IMR-90 (cell line): Measurements from ENCODE around the gene TIMM9. TPM values are rescaled to one million over a fixed set of nuclear protein-coding genes. Genes with fewer than 3 reads are reported as not detected.

Experiments used
- ATAC-seq: fragments of 200-7000 bp; cut with Tn5 transposase; 2 replicates; pipeline ENCODE4 v1.9.1; 2020; ENCODE audit warnings: low read depth, mild to moderate bottlenecking, moderate library complexity
- BruUV-seq: library from RNA; stranded (reverse); fragments of 400-500 nt; replicated peaks from 2 replicates; lab custom pipeline; 2021; lab: Mats Ljungman, UMichigan
- CTCF ChIA-PET: fragments of 300-600 bp; formaldehyde crosslinking; extraction: SDS; loops from one replicate; lab custom pipeline; 2021; ENCODE audit warnings: antibody characterized with exemption; lab: Yijun Ruan, JAX
- POLR2A ChIA-PET: fragments of 300-600 bp; sonication (Branson Sonifier 250); formaldehyde crosslinking; loops from one replicate; lab custom pipeline; 2022; ENCODE audit warnings: antibody characterized with exemption; ENCODE audit not compliant: unreplicated experiment; lab: Charles Lee
- DNase-seq: peaks from one replicate; pipeline ENCODE4 v3.0.0; 2013
- H2AFZ ChIP-seq: replicated peaks from 2 replicates; pipeline ENCODE3; 2013; ENCODE audit warnings: low read length, mild to moderate bottlenecking; ENCODE audit not compliant: poor library complexity
- H2AK5ac ChIP-seq: 2 replicates; pipeline ENCODE4 v1.6.1; 2013; ENCODE audit warnings: low read depth, low read length, inconsistent platforms
- H2AK9ac ChIP-seq: replicated peaks from 2 replicates; pipeline ENCODE3; 2013; ENCODE audit warnings: mild to moderate bottlenecking, low read depth, low read length, moderate library complexity; ENCODE audit not compliant: poor library complexity
- H2BK120ac ChIP-seq: 2 replicates; pipeline ENCODE4 v1.6.1; 2013; ENCODE audit warnings: low read depth, low read length, inconsistent platforms
- H2BK15ac ChIP-seq: 3 replicates; pipeline ENCODE4 v1.6.1; 2013; ENCODE audit warnings: low read depth, low read length, inconsistent platforms
- H2BK20ac ChIP-seq: 2 replicates; pipeline ENCODE4 v1.6.1; 2013; ENCODE audit warnings: low read depth, mild to moderate bottlenecking, inconsistent platforms, low read length, moderate library complexity
- H2BK5ac ChIP-seq: 2 replicates; pipeline ENCODE4 v1.6.1; 2013; ENCODE audit warnings: mild to moderate bottlenecking, low read depth, low read length, inconsistent platforms; ENCODE audit not compliant: poor library complexity, severe bottlenecking
- H3K14ac ChIP-seq: replicated peaks from 2 replicates; pipeline ENCODE4 v1.6.1; 2013; ENCODE audit warnings: low read depth, low read length, inconsistent platforms
- H3K18ac ChIP-seq: 2 replicates; pipeline ENCODE4 v1.6.1; 2013; ENCODE audit warnings: low read depth, low read length, control low read depth
- H3K23ac ChIP-seq: 2 replicates; pipeline ENCODE4 v1.6.1; 2013; ENCODE audit warnings: low read depth, low read length, inconsistent platforms
- H3K27ac ChIP-seq: 2 replicates; pipeline ENCODE4 v1.5.1; 2013; ENCODE audit warnings: mild to moderate bottlenecking, control low read depth, low read length; ENCODE audit not compliant: insufficient read depth
- H3K27me3 ChIP-seq: 2 replicates; pipeline ENCODE4 v1.6.1; 2013; ENCODE audit warnings: low read length; ENCODE audit not compliant: control insufficient read depth, insufficient read depth
- H3K36me3 ChIP-seq: 2 replicates; pipeline ENCODE4 v1.6.1; 2013; ENCODE audit warnings: low read length, mixed read lengths; ENCODE audit not compliant: control insufficient read depth, insufficient read depth
- H3K4ac ChIP-seq: 2 replicates; pipeline ENCODE4 v1.6.1; 2013; ENCODE audit warnings: low read depth, low read length, inconsistent platforms
- H3K4me1 ChIP-seq: 2 replicates; pipeline ENCODE4 v1.6.1; 2013; ENCODE audit warnings: low read length, mixed read lengths; ENCODE audit not compliant: control insufficient read depth, insufficient read depth
- H3K4me2 ChIP-seq: 2 replicates; pipeline ENCODE4 v1.6.1; 2013; ENCODE audit warnings: low read depth, mild to moderate bottlenecking, control low read depth, low read length, moderate library complexity
- H3K4me3 ChIP-seq: 2 replicates; pipeline ENCODE4 v1.5.1; 2013; ENCODE audit warnings: low read depth, mild to moderate bottlenecking, control low read depth, low read length, moderate library complexity; ENCODE audit not compliant: insufficient read depth
- H3K56ac ChIP-seq: 2 replicates; pipeline ENCODE4 v1.6.1; 2013; ENCODE audit warnings: low read length, inconsistent platforms; ENCODE audit not compliant: insufficient read depth; ENCODE audit errors: extremely low read depth
- H3K79me1 ChIP-seq, 2 experiments: 2 replicates each; pipeline ENCODE4 v1.6.1; 2013; ENCODE audit warnings: low read length in 2 of 2, inconsistent platforms in 1 of 2, low read depth in 1 of 2
- H3K9ac ChIP-seq: 2 replicates; pipeline ENCODE4 v1.6.1; 2013; ENCODE audit warnings: low read depth, low read length, control low read depth
- H3K9me1 ChIP-seq: 2 replicates; pipeline ENCODE4 v1.6.1; 2013; ENCODE audit warnings: low read length, inconsistent platforms; ENCODE audit not compliant: insufficient read depth
- H3K9me3 ChIP-seq: 2 replicates; pipeline ENCODE4 v1.6.1; 2013; ENCODE audit warnings: low read length; ENCODE audit not compliant: control insufficient read depth, insufficient read depth
- H4K20me1 ChIP-seq: 2 replicates; pipeline ENCODE4 v1.6.1; 2013; ENCODE audit warnings: low read length, inconsistent platforms; ENCODE audit not compliant: insufficient read depth
- H4K5ac ChIP-seq: 2 replicates; pipeline ENCODE4 v1.6.1; 2013; ENCODE audit warnings: mild to moderate bottlenecking, low read depth, low read length, control low read depth
- H4K8ac ChIP-seq, 2 experiments: 2 replicates each; pipeline ENCODE4 v1.6.1; 2013; ENCODE audit warnings: low read depth in 2 of 2, low read length in 2 of 2, control low read depth in 1 of 2, inconsistent platforms in 1 of 2
- H4K91ac ChIP-seq: 2 replicates; pipeline ENCODE4 v1.6.1; 2013; ENCODE audit warnings: low read depth, low read length, inconsistent platforms; ENCODE audit not compliant: insufficient read depth
- CHD1 ChIP-seq: IDR thresholded peaks from 2 replicates; pipeline ENCODE4 v1.6.1; 2012; ENCODE audit warnings: low read depth, low read length, improper control_type of control experiment
- FOS ChIP-seq: fragments of 150-350 bp; IDR thresholded peaks from 2 replicates; pipeline ENCODE4 v1.6.1; 2016; ENCODE audit warnings: low read depth, low read length
- MAZ ChIP-seq: IDR thresholded peaks from 2 replicates; pipeline ENCODE4 v1.6.1; 2012; ENCODE audit warnings: low read depth, mild to moderate bottlenecking, low read length, improper control_type of control experiment, moderate library complexity, borderline replicate concordance
- WGBS, 2 experiments: methylation state at CpG; one replicate each; pipeline versions ENCODE4 v1.1.5 to v1.1.7; 2013; ENCODE audit warnings: missing lambda C conversion rate in 2 of 2; ENCODE audit not compliant: insufficient read length in 1 of 2; ENCODE audit errors: extremely low coverage in 2 of 2; 5-methylcytosine and 5-hydroxymethylcytosine counted together
- dilution Hi-C: fragments of 300-500 bp; cut with HindIII; formaldehyde crosslinking; loops from one replicate; pipeline ENCODE4 v1.14.3; 2018; ENCODE audit warnings: low sequenced_read_pairs; ENCODE audit not compliant: unreplicated experiment
- in situ Hi-C: fragments of 300-500 bp; cut with MboI; formaldehyde crosslinking; loops from 3 replicates; pipeline ENCODE4 v1.14.3; 2019; ENCODE audit warnings: low sequenced_read_pairs, inconsistent platforms, mixed read lengths
- intact Hi-C: fragments of 100-400 bp; cut with micrococcal nuclease; formaldehyde crosslinking; loops from 2 replicates; pipeline ENCODE4 v1.10.0; 2022
- polyA plus RNA-seq, 3 experiments: library from polyadenylated mRNA; depleted of rRNA; stranded (reverse); fragments of >200 nt; gene quantifications; 2 replicates each; pipeline ENCODE4 v1.2.3, GENCODE V29; 2012; ENCODE audit warnings: low replicate concordance in 1 of 3
- total RNA-seq: library from RNA; depleted of rRNA; stranded (reverse); fragments of >200 nt; gene quantifications from 2 replicates; pipeline ENCODE4 v1.2.3, GENCODE V29; 2012
- TF ChIP-seq, protein P1 (sequence below): fragments of 150-350 bp; IDR thresholded peaks from 2 replicates; pipeline ENCODE4 v1.6.1; 2016; ENCODE audit warnings: low read depth, mild to moderate bottlenecking, low read length, moderate library complexity, borderline replicate concordance

TIMM9 gene
- total and polyA plus RNA-seq, 2 of the 4 experiments (the other 2 are of a cell fraction), result 23.7 to 27.8 TPM

- peaks cover 8% of the 10 kb centered on the region for H3K36me3 ChIP-seq
- H3K4me3 ChIP-seq, result no peak overlapping the region
- H3K18ac ChIP-seq, result no peak overlapping the region
- H3K27me3 ChIP-seq, result no peaks in the 10 kb centered on the region
- intact Hi-C loops (no loop called here), in situ Hi-C loops (no loop called here), dilution Hi-C loops (no loop called here)
- H3K23ac ChIP-seq, result no peak overlapping the region
- no peak overlapping the region for H3K56ac ChIP-seq
- POLR2A ChIA-PET, result no interaction called here
- no peak overlapping the region for H2BK15ac ChIP-seq
- no peak overlapping the region for H2BK5ac ChIP-seq
- no TSS peak for BruUV-seq
- no peak overlapping the region for H2BK120ac ChIP-seq
- CTCF ChIA-PET, result interaction anchor here (0.7 kb wide), 1 partner anchor 560 kb away, joined by 3 read pairs; no protein-coding TSS in a partner anchor
- no peak overlapping the region for H2AK5ac ChIP-seq
- no peak overlapping the region for H2AK9ac ChIP-seq
- H2BK20ac ChIP-seq, result no peak overlapping the region
- no peak overlapping the region for H4K91ac ChIP-seq
- no peaks in the 10 kb centered on the region for H3K79me1 ChIP-seq
- DNase-seq (no peak), ATAC-seq (no peak)
- TF ChIP-seq FOS, result no peak
- TF ChIP-seq CHD1, result no peak
- TF ChIP-seq, protein P1, sequence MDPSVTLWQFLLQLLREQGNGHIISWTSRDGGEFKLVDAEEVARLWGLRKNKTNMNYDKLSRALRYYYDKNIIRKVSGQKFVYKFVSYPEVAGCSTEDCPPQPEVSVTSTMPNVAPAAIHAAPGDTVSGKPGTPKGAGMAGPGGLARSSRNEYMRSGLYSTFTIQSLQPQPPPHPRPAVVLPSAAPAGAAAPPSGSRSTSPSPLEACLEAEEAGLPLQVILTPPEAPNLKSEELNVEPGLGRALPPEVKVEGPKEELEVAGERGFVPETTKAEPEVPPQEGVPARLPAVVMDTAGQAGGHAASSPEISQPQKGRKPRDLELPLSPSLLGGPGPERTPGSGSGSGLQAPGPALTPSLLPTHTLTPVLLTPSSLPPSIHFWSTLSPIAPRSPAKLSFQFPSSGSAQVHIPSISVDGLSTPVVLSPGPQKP, result no peak
- no peak for TF ChIP-seq MAZ
- H3K27ac ChIP-seq, result no peak overlapping the region
- no peak overlapping the region for H3K4ac ChIP-seq
- no peak overlapping the region for H2AFZ ChIP-seq
- WGBS, 2 experiments, result no CpG with 5 or more reads among the region's 5 CpGs
- no peaks in the 10 kb centered on the region for H4K20me1 ChIP-seq
- no peak overlapping the region for H3K4me2 ChIP-seq
- no peak overlapping the region for H3K14ac ChIP-seq
- no peak overlapping the region for H3K9ac ChIP-seq
- 0 out of 2 replicates have a peak, but pooled peaks cover 2% of the 10 kb centered on the region for H3K4me1 ChIP-seq
- peaks cover 4% of the 10 kb centered on the region for H3K9me1 ChIP-seq
- no peak overlapping the region for H4K8ac ChIP-seq
- no peak overlapping the region for H4K5ac ChIP-seq
- H3K9me3 ChIP-seq, result no peaks in the 10 kb centered on the region
Observed at GRCh38 chr14:58469309-58469708, 42.0 kb upstream of the TIMM9 start.
